Spleen (tissue), 7 donors: ENCODE data around the gene PCGF2.
"Not testable (repeated sequence)": the region's sequence is repeated elsewhere in the genome, so short reads cannot be mapped to it uniquely, and the experiment has no call there.

Experiments
- POLR2A ChIP-seq, 3 donors: fragments of 450-650 bp; IDR thresholded peaks; one replicate each; pipeline ENCODE4 v1.5.1; 2017; ENCODE audit warnings: antibody characterized with exemption in 3 of 3, mild to moderate bottlenecking in 1 of 3
- POLR2AphosphoS5 ChIP-seq, 3 donors: sonication (generic); formaldehyde crosslinking; IDR thresholded peaks; one replicate each; pipeline ENCODE4 v1.5.1; 2017; ENCODE audit warnings: antibody characterized with exemption in 3 of 3
- TF ChIP-seq, protein P1 (sequence below), 11 experiments: fragments of 200-600 bp in 7 of 11; fragments of 450-650 bp in 4 of 11; sonication (generic) in 4 of 11; IDR thresholded peaks in 8 of 11; conservative IDR thresholded peaks in 3 of 11; 1 replicate in 7 of 11; 2 replicates in 4 of 11; pipeline versions ENCODE4 v1.4.0 to v1.8.0; 2016 to 2021; ENCODE audit warnings: antibody characterized with exemption in 11 of 11, inconsistent platforms in 4 of 11, mild to moderate bottlenecking in 1 of 11
- donor health status: DM: no; HTN: no; CAD: no; lungs with moderate emphysema.
- donor health status: DM: no; HTN: no; CAD: no.
- donor health status: DM: no; HTN: no; CAD: no.

DNA sequence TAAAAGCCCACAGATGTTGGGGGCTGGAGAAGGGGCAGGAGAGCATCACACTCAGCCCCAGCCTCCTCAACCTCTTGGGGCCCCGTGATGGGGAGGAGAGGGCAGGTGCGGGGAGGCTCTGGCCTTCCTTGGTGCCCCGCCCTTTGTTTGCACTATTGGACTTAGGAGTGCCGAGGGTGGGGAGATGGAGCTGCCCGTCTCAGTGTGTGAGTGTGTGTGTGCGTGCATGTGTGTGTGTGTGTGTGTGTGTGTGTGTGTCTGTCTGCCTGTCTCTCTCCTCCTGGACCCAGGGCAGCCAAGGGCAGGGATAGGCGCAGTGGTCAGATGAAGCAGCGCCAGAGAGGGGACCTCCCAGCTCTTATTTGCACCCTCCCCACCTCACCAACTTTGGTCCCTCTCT, 22.0 kb downstream of the PCGF2 start:
- TF ChIP-seq POLR2A, POLR2AphosphoS5 (IDR thresholded peaks at IDR 0.05): not testable (repeated sequence)
- TF ChIP-seq, protein P1, sequence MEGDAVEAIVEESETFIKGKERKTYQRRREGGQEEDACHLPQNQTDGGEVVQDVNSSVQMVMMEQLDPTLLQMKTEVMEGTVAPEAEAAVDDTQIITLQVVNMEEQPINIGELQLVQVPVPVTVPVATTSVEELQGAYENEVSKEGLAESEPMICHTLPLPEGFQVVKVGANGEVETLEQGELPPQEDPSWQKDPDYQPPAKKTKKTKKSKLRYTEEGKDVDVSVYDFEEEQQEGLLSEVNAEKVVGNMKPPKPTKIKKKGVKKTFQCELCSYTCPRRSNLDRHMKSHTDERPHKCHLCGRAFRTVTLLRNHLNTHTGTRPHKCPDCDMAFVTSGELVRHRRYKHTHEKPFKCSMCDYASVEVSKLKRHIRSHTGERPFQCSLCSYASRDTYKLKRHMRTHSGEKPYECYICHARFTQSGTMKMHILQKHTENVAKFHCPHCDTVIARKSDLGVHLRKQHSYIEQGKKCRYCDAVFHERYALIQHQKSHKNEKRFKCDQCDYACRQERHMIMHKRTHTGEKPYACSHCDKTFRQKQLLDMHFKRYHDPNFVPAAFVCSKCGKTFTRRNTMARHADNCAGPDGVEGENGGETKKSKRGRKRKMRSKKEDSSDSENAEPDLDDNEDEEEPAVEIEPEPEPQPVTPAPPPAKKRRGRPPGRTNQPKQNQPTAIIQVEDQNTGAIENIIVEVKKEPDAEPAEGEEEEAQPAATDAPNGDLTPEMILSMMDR (IDR thresholded peaks at IDR 0.05 in 8 of 11, conservative IDR thresholded peaks at IDR 0.05 in 3 of 11), result not testable (repeated sequence)
